Measurements from ENCODE around the gene HELT.

- TF ChIP-seq POLR2A (IDR thresholded peaks at IDR 0.05; ENCODE audit: low read depth, low read length) = no peak
- no peak for TF ChIP-seq POLR2AphosphoS5 (IDR thresholded peaks at IDR 0.05; ENCODE audit: low read depth, low read length)
These were observed 4.7 kb upstream of the HELT start for GRCh38 chr4:185013417-185014125.
